Stomach (tissue), 9 donors: ENCODE results near the gene SNX3. TPM values are rescaled to one million over a fixed set of nuclear protein-coding genes. Genes with fewer than 3 reads are reported as not detected.

ENCODE experiments used
- DNase-seq, 2 donors: peaks; one replicate each; pipeline versions ENCODE4 v3.0.0 to v3.0.0-alpha.2; 2013 to 2019
- H3K27ac ChIP-seq, 5 donors: fragments of 200-600 bp in 4 of 5; sonication (generic) in 4 of 5; one replicate each; pipeline ENCODE4 v1.5.1; 2013 to 2019; ENCODE audit warnings: mild to moderate bottlenecking in 1 of 5, moderate library complexity in 1 of 5
- H3K27me3 ChIP-seq, 3 donors: fragments of 200-600 bp; sonication (generic); one replicate each; pipeline ENCODE4 v1.5.1; 2017 to 2019; ENCODE audit warnings: mixed run types in 1 of 3
- H3K36me3 ChIP-seq, 4 donors: fragments of 200-600 bp; sonication (generic); 1 replicate in 3 of 4; 2 replicates in 1 of 4; pipeline ENCODE4 v1.5.1; 2016 to 2019
- H3K4me1 ChIP-seq, 4 donors: fragments of 200-600 bp; sonication (generic); one replicate each; pipeline ENCODE4 v1.5.1; 2016 to 2019
- H3K4me3 ChIP-seq, 4 donors: fragments of 200-600 bp; sonication (generic) in 3 of 4; one replicate each; pipeline ENCODE4 v1.5.1; 2016 to 2019; ENCODE audit warnings: mild to moderate bottlenecking in 1 of 4
- H3K9me3 ChIP-seq, 4 donors: fragments of 200-600 bp; sonication (generic); one replicate each; pipeline ENCODE4 v1.5.1; 2016 to 2019
- CTCF ChIP-seq, 7 experiments: fragments of 450-650 bp in 4 of 7; fragments of 200-600 bp in 3 of 7; sonication (generic) in 3 of 7; IDR thresholded peaks; one replicate each; pipeline ENCODE4 v1.5.1; 2016 to 2019; ENCODE audit warnings: antibody characterized with exemption in 7 of 7, control low read depth in 2 of 7, mild to moderate bottlenecking in 1 of 7
- EP300 ChIP-seq: sonication (generic); formaldehyde crosslinking; IDR thresholded peaks from one replicate; pipeline ENCODE4 v1.6.1; 2017; ENCODE audit warnings: antibody characterized with exemption
- POLR2A ChIP-seq, 4 donors: fragments of 450-650 bp; IDR thresholded peaks; one replicate each; pipeline ENCODE4 v1.6.1; 2016; ENCODE audit warnings: antibody characterized with exemption in 4 of 4, control low read depth in 2 of 4, mild to moderate bottlenecking in 1 of 4, moderate library complexity in 1 of 4
- POLR2AphosphoS5 ChIP-seq, 3 donors: sonication (generic); formaldehyde crosslinking; IDR thresholded peaks; one replicate each; pipeline ENCODE4 v1.6.1; 2016; ENCODE audit warnings: antibody characterized with exemption in 3 of 3
- WGBS, 5 donors: extraction: QIAGEN DNeasy Blood & Tissue Kit in 3 of 5; methylation state at CpG; one replicate each; pipeline versions ENCODE4 v1.1.5 to v1.1.7; 2013 to 2018; 5-methylcytosine and 5-hydroxymethylcytosine counted together
- intact Hi-C: fragments of 100-400 bp; cut with DNase I; formaldehyde crosslinking; loops from one replicate; pipeline ENCODE4 v1.15.1; 2023; ENCODE audit warnings: low total_unique reads
- polyA plus RNA-seq, 3 donors: library from polyadenylated mRNA; stranded (reverse); fragments of 200-250 nt; gene quantifications; one replicate each; pipeline ENCODE4 v1.2.3, GENCODE V29; 2013
- total RNA-seq, 5 donors: library from RNA; depleted of rRNA; stranded (reverse); fragments of >200 nt; gene quantifications; one replicate each; pipeline versions ENCODE4 v1.1.0 to v1.2.3, GENCODE V29; 2014 to 2016
- donor health status: healthy with polysubstance abuse.
- donor health status: Bipolar disorder and iron deficiency.
- donor health status: healthy.

The SNX3 gene
- total and polyA plus RNA-seq, 8 donors: 46.1 to 199 (median 144) TPM

- no peak for DNase-seq
- intact Hi-C loops: no loop called here
- peaks cover 43 to 71% (median 61%) of the 10 kb centered on the region in 4 donors for H3K4me1 ChIP-seq
- no peaks in the 10 kb centered on the region for H3K36me3 ChIP-seq
- WGBS, 5 donors: 5 to 12% (median 10%) methylated on average over 39 to 55 of the region's 55 CpGs
- H3K4me3 ChIP-seq: peak overlapping the region in 2 of 4 donors; percentile 15 to 45
- peaks cover 0 to 8% (median 3%) of the 10 kb centered on the region in 4 donors for H3K9me3 ChIP-seq
- TF ChIP-seq POLR2AphosphoS5 (IDR thresholded peaks at IDR 0.05) (no peak), CTCF (IDR thresholded peaks at IDR 0.05) (no peak), EP300 (no peak), POLR2A (IDR thresholded peaks at IDR 0.05) (no peak)
- H3K27me3 ChIP-seq: peaks cover 59 to 100% (median 90%) of the 10 kb centered on the region in 3 donors
- no peak overlapping the region for H3K27ac ChIP-seq
Observed at GRCh38 chr6:108169464-108170331, 91.1 kb downstream of the SNX3 start.

- intact Hi-C loops: no loop called here
- Histone ChIP-seq H3K36me3 (no peaks in the 10 kb centered on the region), H3K4me3 (peak overlapping the region; percentile 11 to 45 (median 16)), H3K27me3 (peaks cover 60 to 100% (median 90%) of the 10 kb centered on the region in 3 donors), H3K9me3 (peaks cover 0 to 8% (median 0%) of the 10 kb centered on the region in 4 donors), H3K27ac (no peak overlapping the region), H3K4me1 (peaks cover 47 to 75% (median 65%) of the 10 kb centered on the region in 4 donors)
- 2 to 8% (median 5%) methylated on average over 30 to 63 of the region's 63 CpGs for WGBS, 5 donors
- TF ChIP-seq POLR2AphosphoS5 (IDR thresholded peaks at IDR 0.05) (no peak), CTCF (IDR thresholded peaks at IDR 0.05) (peak in 1 of 7 experiments; percentile 14)
- peak; percentile 42 to 75 for DNase-seq
Observed at GRCh38 chr6:108168501-108169463, 92.1 kb downstream of the SNX3 start.

- Histone ChIP-seq H3K9me3 (peaks cover 0 to 8% (median 0%) of the 10 kb centered on the region in 4 donors), H3K27me3 (peaks cover 63 to 100% (median 94%) of the 10 kb centered on the region in 3 donors), H3K4me3 (peak overlapping the region; percentile 11 to 45 (median 16)), H3K36me3 (no peaks in the 10 kb centered on the region), H3K27ac (no peak overlapping the region), H3K4me1 (peaks cover 47 to 81% (median 65%) of the 10 kb centered on the region in 4 donors)
- WGBS, 5 donors: 13 to 26% (median 18%) methylated on average over 18 to 23 of the region's 23 CpGs
- DNase-seq: no peak
- TF ChIP-seq CTCF (IDR thresholded peaks at IDR 0.05) (no peak), POLR2A (IDR thresholded peaks at IDR 0.05) (no peak), EP300 (no peak)
- intact Hi-C loops: no loop called here
Observed at GRCh38 chr6:108168090-108168463, 92.8 kb downstream of the SNX3 start.
